ENCODE results near the gene MUC12. TPM values are rescaled to one million over a fixed set of nuclear protein-coding genes. Genes with fewer than 3 reads are reported as not detected.
"Not testable (repeated sequence)": the region's sequence is repeated elsewhere in the genome, so short reads cannot be mapped to it uniquely, and the experiment has no call there.

The MUC12 gene
- total RNA-seq, 2 donors from 2014 or later, result not detected

DNA sequence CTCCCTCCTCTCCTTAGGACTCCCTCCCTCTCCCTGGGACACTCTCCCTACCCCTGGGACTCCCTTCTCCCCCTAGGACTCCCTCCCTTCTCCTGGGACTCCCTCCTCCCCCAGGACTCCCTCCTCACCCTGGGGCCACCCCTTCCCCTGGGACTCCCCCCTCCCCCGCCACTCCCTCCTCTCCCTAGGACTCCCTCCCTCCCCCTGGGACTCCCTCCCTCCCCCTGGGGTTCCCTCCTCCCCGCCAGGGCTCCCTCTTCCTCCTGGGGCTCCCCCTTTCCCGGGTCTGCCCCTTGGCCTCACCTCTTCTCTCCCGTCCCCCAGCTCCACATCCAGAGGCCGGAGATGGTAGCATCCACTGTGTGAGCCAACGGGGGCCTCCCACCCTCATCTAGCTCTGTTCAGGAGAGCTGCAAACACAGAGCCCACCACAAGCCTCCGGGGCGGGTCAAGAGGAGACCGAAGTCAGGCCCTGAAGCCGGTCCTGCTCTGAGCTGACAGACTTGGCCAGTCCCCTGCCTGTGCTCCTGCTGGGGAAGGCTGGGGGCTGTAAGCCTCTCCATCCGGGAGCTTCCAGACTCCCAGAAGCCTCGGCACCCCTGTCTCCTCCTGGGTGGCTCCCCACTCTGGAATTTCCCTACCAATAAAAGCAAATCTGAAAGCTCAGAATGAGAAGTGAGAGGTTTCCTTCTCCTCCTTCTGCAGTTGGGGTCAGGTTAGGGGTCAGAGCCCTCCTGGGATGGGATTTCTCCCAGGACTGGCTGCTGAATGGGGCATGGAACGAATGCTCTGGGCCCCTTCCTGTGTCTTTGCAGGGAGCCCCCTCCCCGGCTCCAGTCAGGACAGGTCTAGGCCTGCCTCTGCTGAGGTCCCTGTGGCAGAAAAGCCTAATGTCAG is 49.2 kb downstream of the MUC12 start:
- DNase-seq (ENCODE audit: low spot score), result no peak
- Mint-ChIP-seq H3K4me1 (ENCODE audit: low read depth in 2 of 2) (peaks cover 6 to 23% of the 10 kb centered on the region in 2 donors), H3K9me3 (no peaks in the 10 kb centered on the region), H3K27me3 (peaks cover 0 to 7% of the 10 kb centered on the region in 2 donors), H3K27ac (peak overlapping the region; percentile 76 to 85), H3K36me3 (no peaks in the 10 kb centered on the region), H3K4me3 (peak overlapping the region; percentile 48)
- ATAC-seq, result peak; percentile 21 to 65

DNA sequence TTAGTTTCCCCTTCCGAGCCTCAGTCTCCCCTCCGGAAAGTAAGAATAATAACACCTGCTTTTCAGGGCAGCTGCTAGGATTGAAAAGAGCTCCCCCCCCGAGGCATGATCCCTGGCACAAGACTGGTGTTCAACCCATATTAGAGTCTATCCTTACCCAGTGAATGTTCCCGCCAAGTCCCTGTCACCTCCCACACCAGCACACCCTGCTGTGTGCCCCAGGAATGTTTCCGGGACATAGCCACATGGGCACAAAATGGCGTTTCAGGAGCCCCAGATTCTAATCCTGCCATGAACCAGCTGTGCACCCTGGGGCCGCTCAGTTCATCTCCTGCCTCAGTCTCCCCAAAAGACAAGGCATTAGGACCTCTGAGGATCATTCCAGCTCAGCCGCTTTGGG is 51.1 kb downstream of the MUC12 start:
- Mint-ChIP-seq H3K27me3 (peaks cover 0 to 7% of the 10 kb centered on the region in 2 donors), H3K9me3 (no peaks in the 10 kb centered on the region), H3K36me3 (no peaks in the 10 kb centered on the region), H3K4me3 (no peak overlapping the region), H3K4me1 (ENCODE audit: low read depth in 2 of 2) (peaks cover 6 to 23% of the 10 kb centered on the region in 2 donors), H3K27ac (peak overlapping the region in 1 of 2 donors; percentile 39)
- no peak for DNase-seq (ENCODE audit: low spot score)
- ATAC-seq, result no peak

DNA sequence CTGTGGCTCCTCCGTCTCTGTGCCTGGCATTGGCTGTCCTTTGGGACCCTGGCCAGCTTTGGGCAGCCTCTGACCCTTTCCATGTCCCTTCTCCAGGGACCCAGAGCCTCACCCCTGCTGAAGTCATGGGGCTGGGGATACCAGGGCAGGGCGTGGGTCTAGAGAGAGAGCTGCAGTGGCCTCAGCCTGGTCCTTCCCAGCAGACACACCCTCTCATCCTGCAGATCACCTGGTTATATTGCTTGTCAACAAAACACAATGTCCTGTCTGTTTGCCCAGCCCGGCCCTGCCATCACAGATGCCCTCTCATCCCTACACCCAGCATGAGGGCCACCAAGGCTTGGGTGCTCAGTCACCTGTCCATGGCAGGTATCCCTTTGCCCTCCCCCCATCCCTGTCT is 52.3 kb downstream of the MUC12 start:
- ATAC-seq (no peak), DNase-seq (ENCODE audit: low spot score) (no peak)
- Mint-ChIP-seq H3K36me3 (no peaks in the 10 kb centered on the region), H3K9me3 (no peaks in the 10 kb centered on the region), H3K4me3 (no peak overlapping the region), H3K27me3 (peaks cover 0 to 7% of the 10 kb centered on the region in 2 donors), H3K27ac (peak overlapping the region in 1 of 2 donors; percentile 63), H3K4me1 (ENCODE audit: low read depth in 2 of 2) (peaks cover 0 to 12% of the 10 kb centered on the region in 2 donors)

DNA sequence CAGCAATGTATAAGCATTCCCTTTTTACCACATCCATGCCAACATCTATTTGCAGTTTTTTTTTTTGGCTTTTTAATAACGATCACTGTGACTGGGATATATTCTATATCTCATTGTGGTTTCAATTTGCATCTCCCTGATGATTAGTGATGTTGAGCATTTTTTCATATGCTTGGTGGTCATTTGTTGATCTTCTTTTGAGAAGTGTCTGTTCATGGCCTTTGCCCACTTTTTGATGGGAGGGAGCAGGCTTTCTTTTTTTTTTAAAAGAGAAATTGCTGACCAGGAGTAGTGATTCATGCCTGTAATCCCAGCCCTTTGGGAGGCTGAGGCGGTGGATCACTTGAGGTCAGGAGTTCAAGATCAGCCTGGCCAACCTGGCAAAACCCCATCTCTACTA is 54.5 kb downstream of the MUC12 start:
- DNase-seq (ENCODE audit: low spot score) (no peak), ATAC-seq (no peak)
- Mint-ChIP-seq H3K9me3 (no peaks in the 10 kb centered on the region), H3K4me1 (ENCODE audit: low read depth in 2 of 2) (peaks cover 0 to 3% of the 10 kb centered on the region in 2 donors), H3K4me3 (no peak overlapping the region), H3K27ac (no peak overlapping the region), H3K36me3 (no peaks in the 10 kb centered on the region), H3K27me3 (peaks cover 0 to 7% of the 10 kb centered on the region in 2 donors)

DNA sequence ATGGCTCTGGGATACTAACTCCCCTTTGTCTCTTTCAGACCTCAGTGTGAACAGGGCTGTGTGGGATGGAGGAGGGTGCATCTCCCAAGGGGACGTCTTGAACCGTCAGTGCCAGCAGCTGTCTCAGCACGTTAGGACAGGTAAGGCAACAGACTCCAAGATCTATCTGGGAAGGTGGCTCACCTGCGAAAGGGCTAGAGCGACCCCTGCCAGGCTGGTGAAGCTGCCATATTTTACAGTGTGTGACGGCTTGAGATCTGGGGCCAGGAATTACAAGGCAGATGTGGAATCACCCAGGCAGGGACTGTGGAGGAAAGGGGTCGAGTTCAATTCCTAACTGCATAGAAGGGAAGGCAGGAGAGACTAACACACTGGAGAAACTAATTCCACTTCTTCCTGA is 61.7 kb downstream of the MUC12 start:
- no peak for ATAC-seq
- no peak for DNase-seq (ENCODE audit: low spot score)
- Mint-ChIP-seq H3K36me3 (no peaks in the 10 kb centered on the region), H3K27ac (no peak overlapping the region), H3K9me3 (no peaks in the 10 kb centered on the region), H3K4me1 (ENCODE audit: low read depth in 2 of 2) (no peaks in the 10 kb centered on the region), H3K4me3 (no peak overlapping the region), H3K27me3 (peaks cover 5 to 7% of the 10 kb centered on the region in 2 donors)

DNA sequence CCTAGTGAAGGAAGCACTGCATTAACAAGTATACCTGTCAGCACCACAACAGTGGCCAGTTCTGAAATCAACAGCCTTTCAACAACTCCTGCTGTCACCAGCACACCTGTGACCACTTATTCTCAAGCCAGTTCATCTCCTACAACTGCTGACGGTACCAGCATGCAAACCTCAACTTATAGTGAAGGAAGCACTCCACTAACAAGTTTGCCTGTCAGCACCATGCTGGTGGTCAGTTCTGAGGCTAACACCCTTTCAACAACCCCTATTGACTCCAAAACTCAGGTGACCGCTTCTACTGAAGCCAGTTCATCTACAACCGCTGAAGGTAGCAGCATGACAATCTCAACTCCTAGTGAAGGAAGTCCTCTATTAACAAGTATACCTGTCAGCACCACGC is 66.6 kb downstream of the MUC12 start:
- Mint-ChIP-seq H3K36me3 (no peaks in the 10 kb centered on the region), H3K27ac (no peak overlapping the region), H3K4me3 (no peak overlapping the region), H3K9me3 (no peaks in the 10 kb centered on the region), H3K27me3 (peaks cover 4 to 8% of the 10 kb centered on the region in 2 donors), H3K4me1 (ENCODE audit: low read depth in 2 of 2) (no peaks in the 10 kb centered on the region)
- DNase-seq (ENCODE audit: low spot score) (no peak), ATAC-seq (no peak)

DNA sequence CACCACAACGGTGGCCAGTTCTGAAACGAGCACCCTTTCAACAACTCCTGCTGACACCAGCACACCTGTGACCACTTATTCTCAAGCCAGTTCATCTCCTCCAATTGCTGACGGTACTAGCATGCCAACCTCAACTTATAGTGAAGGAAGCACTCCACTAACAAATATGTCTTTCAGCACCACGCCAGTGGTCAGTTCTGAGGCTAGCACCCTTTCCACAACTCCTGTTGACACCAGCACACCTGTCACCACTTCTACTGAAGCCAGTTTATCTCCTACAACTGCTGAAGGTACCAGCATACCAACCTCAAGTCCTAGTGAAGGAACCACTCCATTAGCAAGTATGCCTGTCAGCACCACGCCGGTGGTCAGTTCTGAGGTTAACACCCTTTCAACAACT is 71.9 kb downstream of the MUC12 start:
- not testable (repeated sequence) for H3K4me1 Mint-ChIP-seq (ENCODE audit: low read depth in 2 of 2); H3K27ac Mint-ChIP-seq; ATAC-seq; H3K36me3 Mint-ChIP-seq; DNase-seq (ENCODE audit: low spot score); H3K4me3 Mint-ChIP-seq; H3K9me3 Mint-ChIP-seq
- H3K27me3 Mint-ChIP-seq, result peaks cover 9 to 11% of the 10 kb centered on the region in 2 donors

DNA sequence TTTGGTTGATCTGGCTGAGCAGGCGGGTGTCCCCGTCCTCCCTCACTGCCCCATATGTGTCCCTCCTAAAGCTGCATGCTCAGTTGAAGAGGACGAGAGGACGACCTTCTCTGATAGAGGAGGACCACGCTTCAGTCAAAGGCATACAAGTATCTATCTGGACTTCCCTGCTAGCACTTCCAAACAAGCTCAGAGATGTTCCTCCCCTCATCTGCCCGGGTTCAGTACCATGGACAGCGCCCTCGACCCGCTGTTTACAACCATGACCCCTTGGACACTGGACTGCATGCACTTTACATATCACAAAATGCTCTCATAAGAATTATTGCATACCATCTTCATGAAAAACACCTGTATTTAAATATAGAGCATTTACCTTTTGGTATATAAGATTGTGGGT is 89.0 kb downstream of the MUC12 start:
- Mint-ChIP-seq H3K4me3 (no peak overlapping the region), H3K9me3 (no peaks in the 10 kb centered on the region), H3K27me3 (peaks cover 22 to 50% of the 10 kb centered on the region in 2 donors), H3K27ac (no peak overlapping the region), H3K36me3 (no peaks in the 10 kb centered on the region), H3K4me1 (ENCODE audit: low read depth in 2 of 2) (peaks cover 0 to 2% of the 10 kb centered on the region in 2 donors)
- ATAC-seq (peak in 1 of 2 donors; percentile 20), DNase-seq (ENCODE audit: low spot score) (peak; percentile 64)

DNA sequence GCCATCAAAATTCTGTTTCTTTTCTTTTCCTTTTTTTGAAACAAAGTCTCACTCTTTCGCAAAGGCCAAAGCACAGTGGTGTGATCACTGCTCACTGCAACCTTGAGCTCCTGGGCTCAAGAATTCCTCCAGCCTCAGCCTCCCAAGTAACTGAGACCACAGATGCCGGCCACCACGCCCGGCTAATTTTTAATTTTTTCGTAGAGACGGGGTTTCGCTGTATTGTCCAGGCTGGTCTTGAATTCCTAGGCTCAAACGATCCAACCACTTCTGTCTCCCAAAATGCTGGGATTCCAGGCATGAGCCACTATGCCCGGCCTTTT is 90.2 kb downstream of the MUC12 start:
- H3K27ac Mint-ChIP-seq, result no peak overlapping the region

DNA sequence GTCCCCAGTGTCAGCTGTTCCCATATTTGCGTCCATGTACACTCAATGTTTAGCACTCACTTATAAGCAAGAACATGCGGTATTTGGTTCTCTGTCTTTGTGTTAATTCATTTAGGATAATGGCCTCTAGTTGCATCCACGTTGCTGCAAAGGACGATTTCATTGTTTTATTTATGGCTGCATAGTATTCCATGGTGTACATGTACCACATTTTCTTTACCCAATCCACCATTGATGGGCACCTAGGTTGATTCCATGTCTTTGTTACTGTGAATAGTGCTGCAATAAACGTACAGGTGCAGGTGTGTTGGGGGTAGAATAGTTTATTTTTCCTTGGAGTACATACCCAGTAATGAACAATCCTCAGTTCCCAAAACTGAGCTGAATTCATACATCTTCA is 91.6 kb downstream of the MUC12 start:
- no peak for DNase-seq (ENCODE audit: low spot score)
- H3K9me3 Mint-ChIP-seq, result no peaks in the 10 kb centered on the region
- H3K4me1 Mint-ChIP-seq (ENCODE audit: low read depth in 2 of 2), result peaks cover 0 to 2% of the 10 kb centered on the region in 2 donors
- H3K27me3 Mint-ChIP-seq, result peaks cover 28 to 54% of the 10 kb centered on the region in 2 donors
- ATAC-seq, result no peak
- no peaks in the 10 kb centered on the region for H3K36me3 Mint-ChIP-seq
- H3K27ac Mint-ChIP-seq, result no peak overlapping the region
- H3K4me3 Mint-ChIP-seq, result no peak overlapping the region

More for the DNA sequence above, 90.2 kb downstream of the MUC12 start:
- ATAC-seq (no peak), DNase-seq (ENCODE audit: low spot score) (no peak)
- no peak overlapping the region for H3K4me3 Mint-ChIP-seq
- peaks cover 0 to 2% of the 10 kb centered on the region in 2 donors for H3K4me1 Mint-ChIP-seq (ENCODE audit: low read depth in 2 of 2)
- H3K27me3 Mint-ChIP-seq, result peaks cover 26 to 55% of the 10 kb centered on the region in 2 donors
- no peaks in the 10 kb centered on the region for H3K9me3 Mint-ChIP-seq
- H3K36me3 Mint-ChIP-seq, result no peaks in the 10 kb centered on the region

DNA sequence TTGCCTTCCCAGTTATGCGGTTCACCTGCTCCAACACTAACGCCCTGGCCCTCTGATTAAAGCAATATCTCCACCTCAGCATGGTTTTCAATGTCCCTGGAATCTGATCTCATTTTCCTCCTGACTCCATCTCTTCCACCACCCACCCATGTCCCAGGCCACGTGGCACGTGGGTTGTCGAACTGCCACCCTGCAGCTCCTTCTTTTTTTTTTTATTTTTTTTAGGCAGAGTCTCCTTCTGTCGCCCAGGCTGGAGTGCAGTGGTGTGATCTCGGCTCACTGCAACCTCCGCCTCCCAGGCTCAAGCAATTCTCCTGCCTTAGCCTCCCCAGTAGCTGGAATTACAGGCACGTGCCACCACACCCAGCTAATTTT is 94.8 kb downstream of the MUC12 start:
- H3K27me3 Mint-ChIP-seq, result peaks cover 25 to 38% of the 10 kb centered on the region in 2 donors
- not testable (repeated sequence) for H3K9me3 Mint-ChIP-seq; H3K36me3 Mint-ChIP-seq; H3K4me3 Mint-ChIP-seq; H3K4me1 Mint-ChIP-seq (ENCODE audit: low read depth in 2 of 2); DNase-seq (ENCODE audit: low spot score); ATAC-seq; H3K27ac Mint-ChIP-seq

DNA sequence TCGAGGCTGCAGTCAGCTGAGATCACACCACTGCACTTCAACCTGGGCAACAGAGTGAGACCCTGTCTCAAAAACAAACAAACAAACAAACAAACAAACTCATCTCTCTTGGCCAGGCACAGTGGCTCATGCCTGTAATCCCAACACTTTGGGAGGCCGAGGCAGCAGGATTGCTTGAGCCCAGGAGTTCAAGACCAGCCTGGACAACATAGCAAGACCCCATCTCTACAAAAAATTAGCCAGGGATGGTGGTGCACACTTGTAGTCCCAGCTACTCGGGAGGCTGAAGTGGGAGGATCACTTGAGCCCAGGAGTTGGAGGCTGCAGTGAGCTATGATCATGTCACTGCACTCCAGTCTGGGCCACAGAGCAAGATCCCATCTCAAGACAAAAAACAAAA is 95.8 kb downstream of the MUC12 start:
- not testable (repeated sequence) for H3K27ac Mint-ChIP-seq; DNase-seq (ENCODE audit: low spot score); H3K36me3 Mint-ChIP-seq; H3K4me1 Mint-ChIP-seq (ENCODE audit: low read depth in 2 of 2); H3K9me3 Mint-ChIP-seq; ATAC-seq; H3K4me3 Mint-ChIP-seq
- H3K27me3 Mint-ChIP-seq, result peaks cover 22 to 37% of the 10 kb centered on the region in 2 donors

DNA sequence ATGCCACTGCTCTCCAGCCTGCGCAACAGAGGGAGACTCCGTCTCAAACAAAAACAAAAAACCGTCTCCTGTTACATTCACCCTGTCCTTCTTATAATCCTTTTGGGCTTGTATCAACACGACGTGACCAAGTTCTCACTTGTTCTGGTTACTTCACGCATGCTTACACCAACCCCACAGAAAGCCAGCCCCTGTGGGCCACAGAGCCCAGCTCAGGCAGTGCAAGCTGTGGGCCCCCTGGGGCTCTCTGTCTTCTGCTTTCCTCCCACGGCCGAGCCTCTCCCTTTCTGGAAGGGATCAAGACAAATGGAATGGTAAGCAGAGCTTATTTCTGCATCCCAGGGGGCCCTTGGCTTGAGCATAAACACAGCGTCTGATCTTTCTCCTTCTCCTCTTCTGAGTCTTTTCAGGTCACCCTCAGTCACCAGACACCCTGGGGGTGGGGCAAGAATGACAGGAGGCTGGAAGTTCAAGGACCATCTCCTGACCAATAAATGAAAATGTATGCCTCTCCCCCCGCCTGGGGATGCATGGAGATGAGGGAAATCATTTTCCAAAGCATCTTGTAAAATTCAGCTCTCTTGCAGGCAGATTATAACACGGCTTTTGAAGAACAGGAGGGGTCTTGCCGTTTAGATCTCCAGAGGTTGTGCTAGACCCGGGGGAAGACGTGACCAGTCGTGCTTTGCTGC is 96.9 kb downstream of the MUC12 start:
- Mint-ChIP-seq H3K36me3 (no peaks in the 10 kb centered on the region), H3K9me3 (no peaks in the 10 kb centered on the region), H3K4me3 (no peak overlapping the region), H3K27me3 (peaks cover 19 to 31% of the 10 kb centered on the region in 2 donors), H3K27ac (no peak overlapping the region), H3K4me1 (ENCODE audit: low read depth in 2 of 2) (no peaks in the 10 kb centered on the region)
- DNase-seq (ENCODE audit: low spot score), result no peak
- ATAC-seq, result no peak

DNA sequence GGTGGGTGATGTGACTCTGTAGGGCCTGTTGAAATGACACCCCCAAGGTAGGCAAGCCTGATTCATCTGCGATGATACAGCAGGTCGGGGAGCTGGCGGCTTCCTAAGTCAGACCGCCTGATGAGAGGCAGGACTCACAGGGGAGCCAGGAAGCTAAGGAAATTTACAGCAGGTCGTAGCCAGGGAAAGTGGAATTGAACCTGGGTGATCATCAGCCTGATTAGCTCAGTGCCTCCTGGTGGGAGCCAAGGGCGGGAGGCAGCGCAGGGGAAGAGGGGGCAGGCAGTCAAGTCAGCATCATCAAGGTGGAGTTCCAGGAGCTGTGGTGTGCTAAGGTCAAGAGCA is 97.4 kb downstream of the MUC12 start:
- Mint-ChIP-seq H3K4me1 (ENCODE audit: low read depth in 2 of 2) (no peaks in the 10 kb centered on the region), H3K4me3 (no peak overlapping the region), H3K36me3 (no peaks in the 10 kb centered on the region), H3K27ac (no peak overlapping the region), H3K27me3 (peaks cover 23 to 29% of the 10 kb centered on the region in 2 donors), H3K9me3 (no peaks in the 10 kb centered on the region)
- ATAC-seq (no peak), DNase-seq (ENCODE audit: low spot score) (no peak)

Data from natural killer cell treated with Interleukin-12 subunit alpha and Interleukin-12 subunit beta and Interleukin-15 and Interleukin-18, amount 100 ng/mL, for 72 hours (primary cell).